Body of pancreas (tissue), 4 donors: ENCODE data around the gene MYADM. TPM values are rescaled to one million over a fixed set of nuclear protein-coding genes. Genes with fewer than 3 reads are reported as not detected.

ENCODE experiments used
- ATAC-seq: fragments of 150-250 bp; one replicate; pipeline ENCODE4 v1.9.1; 2016
- DNase-seq, 4 donors: peaks; one replicate each; pipeline ENCODE4 v3.0.0-alpha.2; 2019
- H3K27ac ChIP-seq, 4 donors: fragments of 200-600 bp; sonication (generic); 1 replicate in 3 of 4; 2 replicates in 1 of 4; pipeline versions ENCODE4 v1.5.1 to v1.6.1; 2016 to 2019; ENCODE audit warnings: mild to moderate bottlenecking in 1 of 4, mixed read lengths in 1 of 4, moderate library complexity in 1 of 4
- H3K27me3 ChIP-seq, 2 donors: fragments of 200-600 bp; sonication (generic); one replicate each; pipeline ENCODE4 v1.6.0; 2016; ENCODE audit warnings: mild to moderate bottlenecking in 1 of 2
- H3K36me3 ChIP-seq, 2 donors: fragments of 200-600 bp; sonication (generic); replicated peaks in 1 of 2; 2 replicates each; pipeline ENCODE4 v1.5.1; 2016; ENCODE audit warnings: low read depth in 2 of 2; ENCODE audit not compliant: insufficient read depth in 1 of 2
- H3K4me1 ChIP-seq: fragments of 200-600 bp; sonication (generic); one replicate; pipeline ENCODE4 v1.6.0; 2016
- H3K4me3 ChIP-seq, 2 donors: fragments of 200-600 bp; sonication (generic); 1 replicate in 1 of 2; 2 replicates in 1 of 2; pipeline ENCODE4 v1.5.1; 2016 to 2019
- H3K9me3 ChIP-seq, 3 donors: fragments of 200-600 bp; sonication (generic); 1 replicate in 2 of 3; 2 replicates in 1 of 3; pipeline ENCODE4 v1.5.1; 2016
- CTCF ChIP-seq, 7 experiments: fragments of 450-650 bp in 4 of 7; fragments of 200-600 bp in 3 of 7; sonication (generic) in 3 of 7; IDR thresholded peaks; one replicate each; pipeline ENCODE4 v1.5.1; 2016 to 2019; ENCODE audit warnings: antibody characterized with exemption in 7 of 7
- POLR2A ChIP-seq, 3 donors: fragments of 450-650 bp; IDR thresholded peaks; one replicate each; pipeline ENCODE4 v1.6.1; 2016; ENCODE audit warnings: antibody characterized with exemption in 3 of 3, mild to moderate bottlenecking in 2 of 3
- WGBS, 2 donors: methylation state at CpG; one replicate each; pipeline ENCODE4 v1.1.5; 2017; 5-methylcytosine and 5-hydroxymethylcytosine counted together
- intact Hi-C: fragments of 100-400 bp; cut with DNase I; formaldehyde crosslinking; loops from one replicate; pipeline ENCODE4 v1.15.1; 2023
- total RNA-seq, 2 donors: library from RNA; depleted of rRNA; stranded (reverse); fragments of >200 nt; gene quantifications; one replicate each; pipeline ENCODE4 v1.1.0, GENCODE V29; 2016

Gene MYADM
- total RNA-seq, 2 donors from 2014 or later: 12.2 to 30.0 TPM

- WGBS, 2 donors: 91 to 96% methylated on average over 39 to 51 of the region's 51 CpGs
- no peak overlapping the region for H3K4me3 ChIP-seq
- no peaks in the 10 kb centered on the region for H3K27me3 ChIP-seq
- H3K9me3 ChIP-seq: no peaks in the 10 kb centered on the region
- TF ChIP-seq CTCF (IDR thresholded peaks at IDR 0.05) (no peak), POLR2A (IDR thresholded peaks at IDR 0.05) (no peak)
- DNase-seq: no peak
- H3K27ac ChIP-seq: no peak overlapping the region
- H3K4me1 ChIP-seq: peaks cover 20% of the 10 kb centered on the region
- no peak for ATAC-seq
- intact Hi-C loops: no loop called here
- peaks cover 7 to 11% of the 10 kb centered on the region in 2 donors for H3K36me3 ChIP-seq
These were observed 6.3 kb downstream of the MYADM start for GRCh38 chr19:53873773-53874605.

- H3K27ac ChIP-seq: no peak overlapping the region
- ATAC-seq (no peak), DNase-seq (no peak)
- H3K9me3 ChIP-seq: no peaks in the 10 kb centered on the region
- no peaks in the 10 kb centered on the region for H3K27me3 ChIP-seq
- H3K4me3 ChIP-seq: no peak overlapping the region
- TF ChIP-seq CTCF (IDR thresholded peaks at IDR 0.05): no peak
- no peak for TF ChIP-seq POLR2A (IDR thresholded peaks at IDR 0.05)
- H3K36me3 ChIP-seq: peaks cover 7 to 11% of the 10 kb centered on the region in 2 donors
- peaks cover 23% of the 10 kb centered on the region for H3K4me1 ChIP-seq
- intact Hi-C loops: no loop called here
- WGBS, 2 donors: 68 to 72% methylated on average over 6 of the region's 6 CpGs
These were observed 6.9 kb downstream of the MYADM start for GRCh38 chr19:53874606-53874990.

- TF ChIP-seq POLR2A (IDR thresholded peaks at IDR 0.05): no peak
- no peak for TF ChIP-seq CTCF (IDR thresholded peaks at IDR 0.05)
- no peak overlapping the region for H3K4me3 ChIP-seq
- no peak overlapping the region for H3K27ac ChIP-seq
- peaks cover 17% of the 10 kb centered on the region for H3K4me1 ChIP-seq
- peaks cover 7 to 11% of the 10 kb centered on the region in 2 donors for H3K36me3 ChIP-seq
- intact Hi-C loops: no loop called here
- DNase-seq: no peak
- WGBS, 2 donors: 85 to 86% methylated on average over 17 of the region's 17 CpGs
- no peaks in the 10 kb centered on the region for H3K27me3 ChIP-seq
- ATAC-seq: no peak
- H3K9me3 ChIP-seq: no peaks in the 10 kb centered on the region
These were observed 8.1 kb downstream of the MYADM start for GRCh38 chr19:53875602-53876325.

GRCh38 chr19:53876651-53877224 is 9.1 kb downstream of the MYADM start:
- H3K9me3 ChIP-seq: no peaks in the 10 kb centered on the region
- H3K27me3 ChIP-seq: no peaks in the 10 kb centered on the region
- no peak overlapping the region for H3K4me3 ChIP-seq
- H3K4me1 ChIP-seq: peaks cover 18% of the 10 kb centered on the region
- intact Hi-C loops: no loop called here
- no peak for ATAC-seq
- peaks cover 7 to 11% of the 10 kb centered on the region in 2 donors for H3K36me3 ChIP-seq
- no peak for DNase-seq
- H3K27ac ChIP-seq: no peak overlapping the region
- WGBS, 2 donors: 77 to 85% methylated on average over 5 of the region's 6 CpGs
- TF ChIP-seq POLR2A (IDR thresholded peaks at IDR 0.05) (no peak), CTCF (IDR thresholded peaks at IDR 0.05) (no peak)
